T47D (cell line): ENCODE measurements around the gene GRIP2.

Source experiments
- DNase-seq, 2 experiments: peaks; one replicate each; pipeline versions ENCODE4 v3.0.0 to v3.0.0-alpha.2; 2011 to 2012; ENCODE audit warnings: low read depth in 1 of 2, low spot score in 1 of 2
- JUND ChIP-seq: IDR thresholded peaks from 2 replicates; pipeline ENCODE4 v1.6.1; 2012; ENCODE audit warnings: low read depth
- in situ Hi-C: cut with HindIII; loops from 2 replicates; pipeline ENCODE4 v1.10.0; 2016; ENCODE audit warnings: low sequenced_read_pairs, low pct_unique_long_range_greater_than_20kb

The GRIP2 gene

DNA sequence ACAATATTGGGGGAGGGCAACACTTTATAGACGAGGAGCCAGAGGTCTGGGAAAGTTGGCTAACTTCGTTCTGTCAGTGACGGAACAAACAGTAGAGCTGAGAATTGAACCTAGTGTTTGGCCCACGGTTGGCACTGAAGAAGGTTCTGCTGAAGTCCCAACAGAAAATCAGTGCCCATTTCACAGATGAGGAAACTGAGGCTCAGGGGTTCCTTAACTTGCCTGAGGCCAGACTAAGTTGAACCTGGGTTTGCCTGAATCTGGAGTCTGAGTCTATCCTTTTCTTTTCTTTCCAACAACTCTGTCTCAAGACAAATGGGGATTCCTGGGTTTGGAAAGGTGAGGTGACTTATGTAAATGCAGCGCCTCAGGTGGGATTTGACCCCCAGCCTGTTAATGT is 82.7 kb downstream of the GRIP2 start:
- in situ Hi-C loops = no loop called here
- DNase-seq = no peak

DNA sequence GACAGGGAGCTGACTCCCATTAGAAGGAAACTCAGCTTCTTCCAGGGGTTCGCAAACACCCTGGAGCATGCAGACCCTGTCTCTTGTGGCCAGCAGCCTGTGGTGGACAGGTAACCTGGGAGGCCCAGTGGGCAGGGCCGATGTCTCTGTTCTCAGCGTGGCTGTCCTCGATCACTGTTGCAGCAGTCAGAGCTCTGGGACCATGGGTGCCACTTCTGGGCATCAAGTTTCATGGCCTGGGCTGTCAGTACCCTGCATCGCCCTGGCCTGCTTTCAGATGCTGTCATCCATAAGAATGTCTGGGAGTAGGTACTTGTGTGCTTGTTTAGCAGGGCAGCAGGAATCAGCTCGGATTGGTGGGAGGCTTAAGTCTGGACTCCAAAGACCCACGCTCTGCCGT is 83.3 kb downstream of the GRIP2 start:
- TF ChIP-seq JUND = no peak
- in situ Hi-C loops = no loop called here
- no peak for DNase-seq

More for the DNA sequence above, 82.7 kb downstream of the GRIP2 start:
- TF ChIP-seq JUND = no peak

DNA sequence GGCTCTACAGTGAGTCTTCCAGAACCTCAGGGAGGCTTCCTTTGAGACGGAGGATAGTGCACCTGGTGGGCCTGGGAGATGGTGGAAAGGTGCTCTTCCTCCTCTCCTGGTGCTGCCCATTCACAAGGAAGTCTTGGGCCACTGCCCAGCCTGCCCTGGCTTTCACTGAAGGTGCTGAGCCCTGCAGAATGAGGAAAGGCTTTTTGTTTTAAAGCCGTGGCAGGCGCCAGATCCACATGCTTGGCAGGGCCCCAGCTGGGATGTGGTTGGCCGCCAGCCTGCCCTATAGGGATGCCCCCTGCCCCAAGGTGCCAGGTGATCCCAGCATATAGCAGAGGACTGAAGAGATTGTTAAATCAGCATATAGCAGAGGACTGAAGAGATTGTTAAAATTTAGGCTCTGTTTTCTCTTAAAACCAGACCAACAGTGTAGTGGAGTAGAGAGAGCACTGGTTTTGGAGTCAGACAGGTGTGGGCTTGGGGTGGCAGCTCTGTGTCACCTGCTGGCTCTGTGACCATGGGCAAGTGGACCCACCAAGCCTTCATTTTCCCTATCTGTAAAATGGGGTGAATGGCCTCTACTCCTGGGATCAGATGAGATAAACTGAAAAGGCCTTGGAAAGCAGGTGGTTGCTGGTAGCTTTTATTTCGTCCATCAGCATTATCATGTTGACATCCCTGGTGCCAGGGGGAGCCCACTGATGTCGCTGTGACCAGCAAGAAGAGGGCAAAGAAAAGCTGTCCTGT is 84.4 kb downstream of the GRIP2 start:
- no peak for DNase-seq
- in situ Hi-C loops = no loop called here
- no peak for TF ChIP-seq JUND

DNA sequence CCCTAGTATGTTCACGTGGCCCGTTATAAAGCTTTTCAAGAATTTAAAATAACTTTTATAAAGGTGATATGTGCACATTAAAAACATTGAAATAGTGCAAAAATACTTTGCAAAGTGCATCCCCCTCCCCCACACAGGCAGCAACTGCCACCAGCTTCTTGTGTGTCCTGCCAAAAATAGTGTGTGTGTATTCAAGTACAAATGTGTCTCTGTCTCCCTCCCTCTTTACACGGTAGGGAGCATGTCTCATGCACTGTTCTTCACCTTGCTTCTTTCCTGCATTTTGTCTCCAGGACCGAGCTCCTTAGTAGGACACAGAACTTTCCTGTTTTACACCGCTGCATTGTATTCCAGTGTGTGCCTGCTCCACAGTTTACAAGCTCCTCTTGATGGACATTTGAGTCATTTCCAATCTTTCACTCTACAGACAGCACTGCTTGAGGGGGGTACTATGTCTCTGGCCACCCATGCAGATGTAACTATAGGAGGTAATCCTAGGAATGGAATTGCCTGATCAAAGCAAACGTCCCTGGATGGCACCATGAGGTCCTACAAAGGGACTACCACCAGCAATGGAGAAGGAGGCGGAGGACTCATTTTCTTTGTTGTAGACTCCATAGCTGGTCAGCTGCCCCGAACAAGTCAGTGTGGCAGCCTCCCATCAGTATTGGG is 85.4 kb downstream of the GRIP2 start:
- no peak for DNase-seq
- in situ Hi-C loops = no loop called here
- no peak for TF ChIP-seq JUND

DNA sequence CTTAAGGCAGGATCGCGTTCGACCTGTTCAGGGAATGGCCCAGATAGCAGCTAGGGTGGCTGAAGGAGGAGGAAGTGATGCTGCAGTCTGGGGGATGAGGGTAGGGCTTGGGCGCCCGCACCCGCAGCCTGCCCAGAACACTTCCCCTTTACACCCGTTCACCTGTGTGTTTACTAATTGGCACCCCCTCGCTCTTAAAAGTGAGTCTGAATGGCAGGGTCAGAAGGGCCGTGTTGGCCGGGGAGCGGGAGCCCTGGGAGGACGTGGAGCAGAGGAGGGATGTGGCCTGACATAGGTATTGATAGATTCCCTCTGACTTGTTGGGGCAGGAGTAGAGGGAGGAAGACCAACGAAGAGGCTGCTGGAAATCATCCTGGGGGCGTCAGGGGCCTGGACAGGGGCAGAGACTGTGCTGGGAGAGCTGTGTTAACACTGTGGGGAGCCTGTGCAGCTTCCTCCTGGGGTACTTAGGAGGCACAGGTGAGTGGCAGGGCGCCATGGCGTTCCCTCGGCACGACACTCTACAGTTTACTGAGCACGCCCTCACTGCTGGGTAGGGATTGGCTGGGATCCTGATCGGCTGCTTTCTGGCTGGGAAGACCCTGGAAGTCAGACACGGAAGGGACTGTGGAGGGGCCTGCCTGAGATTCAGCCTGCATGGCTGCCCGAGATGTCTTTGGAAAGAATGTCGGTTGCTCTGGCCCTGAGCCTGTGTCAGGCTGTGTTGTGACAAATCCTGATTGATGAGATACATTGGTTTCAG is 86.1 kb downstream of the GRIP2 start:
- DNase-seq = no peak
- in situ Hi-C loops = no loop called here
- no peak for TF ChIP-seq JUND

DNA sequence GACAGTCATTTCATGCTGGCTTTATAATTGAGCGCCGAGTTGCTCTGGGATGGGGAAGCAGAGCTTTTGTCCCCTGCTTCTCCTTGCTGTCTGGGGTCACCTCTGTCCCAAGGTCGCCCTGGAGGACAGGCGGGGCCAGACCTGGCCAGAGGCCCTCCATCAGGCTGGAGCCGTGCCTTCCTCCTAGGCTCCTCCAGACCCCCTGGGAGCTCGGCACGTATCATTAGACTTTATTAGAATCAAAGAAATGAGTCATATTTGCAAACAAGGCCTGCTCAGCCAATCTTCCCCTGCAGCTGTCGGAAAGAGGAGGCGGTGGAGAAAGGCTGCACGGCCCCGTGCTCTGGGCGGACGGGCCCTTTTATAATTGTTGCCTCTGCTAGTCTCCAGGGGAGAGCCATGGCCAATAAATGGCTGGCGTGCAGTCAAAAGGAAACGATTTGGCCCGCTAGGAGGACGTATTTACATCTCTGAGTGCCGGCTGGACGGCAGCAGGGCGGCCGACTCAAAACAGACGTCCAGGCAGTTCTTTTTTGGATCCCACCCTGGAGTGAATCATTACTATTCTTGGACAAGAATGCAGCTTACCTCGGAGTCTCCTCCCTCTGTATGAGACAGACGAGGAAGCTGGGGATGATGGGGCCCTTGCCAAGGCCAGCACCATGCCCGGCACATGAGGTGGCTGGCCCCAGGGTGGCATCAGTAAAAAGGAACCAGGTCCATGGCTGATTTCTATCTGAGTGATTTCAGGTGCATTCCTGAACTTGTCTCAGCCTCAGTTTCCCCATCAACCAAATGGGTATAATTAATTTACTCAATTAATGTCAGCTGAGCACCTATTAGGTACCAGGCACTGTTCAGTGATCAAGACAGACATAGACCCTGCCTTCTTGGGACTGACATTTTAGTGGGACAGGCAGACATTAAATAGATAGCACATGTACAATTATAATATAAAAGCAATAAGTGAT is 87.1 kb downstream of the GRIP2 start:
- DNase-seq = no peak
- in situ Hi-C loops = no loop called here
- TF ChIP-seq JUND = no peak

DNA sequence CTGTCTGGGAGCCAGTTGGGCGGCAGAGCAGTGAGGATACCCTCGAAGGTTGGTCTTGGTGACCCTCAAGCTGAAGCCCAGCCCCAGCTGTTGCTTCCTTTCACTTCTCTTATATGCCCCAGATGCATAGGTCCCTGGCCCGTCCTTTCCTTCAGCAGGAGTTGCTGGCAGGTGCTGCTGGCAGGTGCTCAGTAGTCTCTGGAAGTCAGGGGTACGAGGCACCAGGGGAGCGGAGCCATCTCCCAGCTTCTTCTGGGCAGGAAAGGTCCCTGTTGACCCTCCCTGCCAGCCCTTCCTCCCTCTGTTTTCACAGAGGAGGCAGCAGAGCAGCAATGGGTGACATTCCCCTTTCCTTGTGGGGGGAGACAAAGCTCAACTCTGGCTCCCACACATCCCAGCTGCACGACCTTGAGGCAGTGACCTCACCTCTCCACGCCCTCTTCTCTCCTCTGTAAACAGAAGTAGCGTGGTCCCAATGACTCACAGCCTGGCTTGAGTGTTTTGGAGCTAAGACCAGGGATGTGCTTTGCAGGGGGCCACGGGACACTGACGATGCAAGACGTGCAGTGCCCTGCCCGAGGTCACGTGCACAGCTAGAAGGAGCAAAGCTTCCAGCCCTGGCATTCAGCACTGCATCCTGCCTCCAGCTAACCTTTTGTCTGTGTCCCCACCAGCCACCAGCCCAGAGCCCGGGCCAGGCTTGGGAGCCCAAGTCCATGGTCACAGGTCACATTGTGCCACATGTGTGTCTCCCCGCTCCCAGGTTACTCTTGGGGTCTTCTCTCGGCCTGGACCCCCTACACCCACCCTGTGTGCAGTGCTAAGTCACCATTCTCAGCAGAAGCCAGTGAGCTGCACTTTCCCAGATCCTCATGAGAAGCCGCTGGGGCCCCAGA is 88.0 kb downstream of the GRIP2 start:
- in situ Hi-C loops = no loop called here
- TF ChIP-seq JUND = no peak
- no peak for DNase-seq

- in situ Hi-C loops = no loop called here
- DNase-seq = no peak
- no peak for TF ChIP-seq JUND
Observed at GRCh38 chr3:14450922-14451606, 89.1 kb downstream of the GRIP2 start.

DNA sequence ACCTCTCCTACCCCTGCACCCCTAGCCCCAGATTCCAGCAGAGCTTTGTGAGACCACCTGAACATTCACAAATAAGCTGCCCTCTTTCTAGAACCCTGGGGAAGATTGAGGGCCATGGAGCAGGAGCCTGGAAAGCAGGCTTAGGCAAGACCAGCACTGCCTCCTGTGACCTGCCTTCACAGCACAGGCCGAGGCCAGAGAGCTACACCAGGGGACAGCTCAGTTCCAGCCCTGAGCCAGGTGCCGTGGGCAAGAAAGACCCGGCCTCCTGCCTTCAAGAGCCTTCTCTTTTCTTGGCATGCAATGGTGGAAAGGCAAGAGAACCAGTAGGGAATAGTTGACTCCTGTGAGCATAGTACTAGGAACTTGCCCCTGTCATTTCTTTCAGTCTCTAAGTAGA is 89.6 kb downstream of the GRIP2 start:
- TF ChIP-seq JUND = no peak
- in situ Hi-C loops = no loop called here
- DNase-seq = no peak

DNA sequence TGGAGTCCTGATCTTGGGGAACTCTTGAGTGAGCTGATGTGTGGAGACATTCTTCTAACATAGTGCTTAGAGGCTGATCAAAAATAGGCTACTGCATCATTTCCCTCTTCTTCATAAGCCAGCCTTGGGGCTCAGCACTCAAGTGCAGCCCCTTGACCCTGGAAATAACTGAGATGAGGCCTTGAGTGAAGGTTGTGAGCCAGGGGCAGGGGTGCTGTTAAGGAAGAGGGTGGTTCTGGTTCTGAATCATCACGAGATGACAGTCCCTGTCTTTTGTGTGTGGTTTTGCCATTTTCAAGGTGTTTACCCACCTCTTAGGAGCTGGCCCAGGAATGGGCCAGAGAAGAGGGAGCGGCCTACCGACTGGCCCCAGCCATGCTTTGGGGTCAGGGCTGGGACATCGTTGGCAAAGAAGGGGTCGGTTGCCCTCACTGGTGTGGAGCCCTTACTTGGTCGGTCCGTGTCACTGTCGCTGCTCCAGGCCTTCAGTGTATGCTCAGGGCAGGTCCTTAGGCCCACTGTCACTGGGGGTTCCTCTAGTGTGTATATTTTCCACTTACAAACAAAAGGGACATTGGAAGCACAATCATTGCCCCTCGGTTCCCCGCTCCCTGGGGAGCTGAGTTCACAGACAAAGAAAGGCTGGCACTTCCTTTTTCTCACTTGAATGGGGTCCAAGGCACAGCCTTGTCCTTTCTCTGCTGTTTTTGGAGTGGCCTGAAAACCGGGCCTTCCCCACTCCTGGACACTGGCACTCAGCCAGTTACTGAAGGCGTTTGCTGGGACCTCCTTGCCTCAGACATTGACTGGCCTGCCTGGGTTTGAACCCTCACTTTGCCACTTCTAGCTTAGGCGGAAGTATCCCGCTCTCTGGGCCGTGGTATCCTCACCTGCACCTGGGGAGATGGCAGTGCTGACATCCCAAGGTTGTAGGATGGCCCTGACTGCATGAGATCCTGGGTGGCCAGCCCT is 91.1 kb downstream of the GRIP2 start:
- no peak for DNase-seq
- no peak for TF ChIP-seq JUND

More for the DNA sequence above, 91.1 kb downstream of the GRIP2 start:
- in situ Hi-C loops = no loop called here
